HEK293 (cell line): ENCODE measurements around the gene SRSF5.

Experiments used
- BCL11A ChIP-seq: fragments of 450-650 bp; formaldehyde crosslinking; IDR thresholded peaks from 2 replicates; pipeline ENCODE4 v1.5.1; 2016; ENCODE audit warnings: low read depth, missing biosample characterization, missing genetic modification characterization
- BCL11B ChIP-seq: fragments of 450-650 bp; formaldehyde crosslinking; IDR thresholded peaks from 2 replicates; pipeline ENCODE4 v1.5.1; 2016; ENCODE audit warnings: low read depth, missing biosample characterization, missing genetic modification characterization
- CTCF ChIP-seq: fragments of 450-650 bp; formaldehyde crosslinking; IDR thresholded peaks from 2 replicates; pipeline ENCODE4 v1.5.1; 2016; ENCODE audit warnings: missing biosample characterization, missing genetic modification characterization
- PBX3 ChIP-seq: sonication (generic); formaldehyde crosslinking; IDR thresholded peaks from 2 replicates; pipeline ENCODE4 v1.8.1; 2022; ENCODE audit warnings: mild to moderate bottlenecking, moderate library complexity, missing genetic modification reagents
- ZNF10 ChIP-seq: fragments of 450-650 bp; formaldehyde crosslinking; IDR thresholded peaks from 2 replicates; pipeline ENCODE4 v1.5.1; 2017; ENCODE audit warnings: missing biosample characterization, missing genetic modification characterization
- ZNF2 ChIP-seq: fragments of 450-650 bp; formaldehyde crosslinking; IDR thresholded peaks from 2 replicates; pipeline ENCODE4 v1.5.1; 2016; ENCODE audit warnings: missing biosample characterization, missing genetic modification characterization
- ZNF24 ChIP-seq: fragments of 450-650 bp; formaldehyde crosslinking; IDR thresholded peaks from 2 replicates; pipeline ENCODE4 v1.5.1; 2016; ENCODE audit warnings: missing biosample characterization, missing genetic modification characterization
- ZNF292 ChIP-seq: fragments of 450-650 bp; formaldehyde crosslinking; IDR thresholded peaks from 2 replicates; pipeline ENCODE4 v1.5.1; 2016; ENCODE audit warnings: low read depth, missing biosample characterization, missing genetic modification characterization, borderline replicate concordance
- ZNF391 ChIP-seq: fragments of 450-650 bp; formaldehyde crosslinking; IDR thresholded peaks from 2 replicates; pipeline ENCODE4 v1.5.1; 2016; ENCODE audit warnings: low read depth, missing biosample characterization, missing genetic modification characterization, borderline replicate concordance
- ZNF398 ChIP-seq: fragments of 450-650 bp; formaldehyde crosslinking; IDR thresholded peaks from 2 replicates; pipeline ENCODE4 v1.5.1; 2017; ENCODE audit warnings: missing biosample characterization, missing genetic modification characterization
- ZNF513 ChIP-seq: fragments of 450-650 bp; IDR thresholded peaks from 2 replicates; pipeline ENCODE4 v1.5.1; 2018; ENCODE audit warnings: missing biosample characterization, missing genetic modification characterization
- ZNF561 ChIP-seq: fragments of 450-650 bp; IDR thresholded peaks from 2 replicates; pipeline ENCODE4 v1.5.1; 2018; ENCODE audit warnings: missing biosample characterization, missing genetic modification characterization, borderline replicate concordance
- ZNF639 ChIP-seq: fragments of 450-650 bp; formaldehyde crosslinking; IDR thresholded peaks from 2 replicates; pipeline ENCODE4 v1.5.1; 2016; ENCODE audit warnings: missing biosample characterization, missing genetic modification characterization
- TF ChIP-seq, protein P1 (sequence below): fragments of 450-650 bp; formaldehyde crosslinking; IDR thresholded peaks from 2 replicates; pipeline ENCODE4 v1.5.1; 2016; ENCODE audit warnings: missing biosample characterization, missing genetic modification characterization

DNA sequence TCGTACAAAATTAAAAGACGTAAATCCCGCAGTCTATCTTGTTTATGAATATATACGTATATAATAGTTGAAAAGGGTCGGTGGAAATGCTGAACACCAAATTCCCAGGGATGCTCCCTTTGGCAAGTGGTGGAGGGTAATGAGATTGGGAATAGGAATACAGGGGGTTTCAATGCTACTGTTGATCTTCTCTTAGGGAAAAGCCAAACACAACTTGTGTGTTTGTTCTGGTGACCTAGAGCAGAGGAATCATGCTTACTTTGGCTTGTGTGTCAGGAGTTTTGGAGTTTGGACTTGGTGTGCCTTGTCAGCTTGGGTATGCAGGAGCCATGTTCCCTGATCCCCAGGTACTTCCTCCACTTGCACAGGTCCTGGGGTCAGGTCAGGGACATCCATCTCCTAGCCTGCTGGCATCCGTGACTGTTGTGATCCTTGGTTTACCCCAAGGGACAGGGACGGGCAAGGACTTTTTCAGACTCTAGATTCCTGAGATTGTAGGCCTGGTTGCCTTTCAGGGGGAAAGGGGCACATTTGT, 26.0 kb downstream of the SRSF5 start:
- no peak for TF ChIP-seq CTCF (tag by site-specific recombination)
- no peak for TF ChIP-seq ZNF513 (tag by site-specific recombination)
- TF ChIP-seq ZNF24 (tag by site-specific recombination): no peak
- TF ChIP-seq ZNF398 (tag by site-specific recombination): no peak
- TF ChIP-seq BCL11A (tag by site-specific recombination): no peak
- TF ChIP-seq PBX3: no peak
- TF ChIP-seq ZNF10 (tag by site-specific recombination): no peak
- TF ChIP-seq, protein P1, sequence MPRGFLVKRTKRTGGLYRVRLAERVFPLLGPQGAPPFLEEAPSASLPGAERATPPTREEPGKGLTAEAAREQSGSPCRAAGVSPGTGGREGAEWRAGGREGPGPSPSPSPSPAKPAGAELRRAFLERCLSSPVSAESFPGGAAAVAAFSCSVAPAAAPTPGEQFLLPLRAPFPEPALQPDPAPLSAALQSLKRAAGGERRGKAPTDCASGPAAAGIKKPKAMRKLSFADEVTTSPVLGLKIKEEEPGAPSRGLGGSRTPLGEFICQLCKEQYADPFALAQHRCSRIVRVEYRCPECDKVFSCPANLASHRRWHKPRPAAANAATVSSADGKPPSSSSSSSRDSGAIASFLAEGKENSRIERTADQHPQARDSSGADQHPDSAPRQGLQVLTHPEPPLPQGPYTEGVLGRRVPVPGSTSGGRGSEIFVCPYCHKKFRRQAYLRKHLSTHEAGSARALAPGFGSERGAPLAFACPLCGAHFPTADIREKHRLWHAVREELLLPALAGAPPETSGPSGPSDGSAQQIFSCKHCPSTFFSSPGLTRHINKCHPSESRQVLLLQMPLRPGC (tag by site-specific recombination): no peak
- no peak for TF ChIP-seq ZNF561
- no peak for TF ChIP-seq ZNF391 (tag by site-specific recombination)
- TF ChIP-seq ZNF2 (tag by site-specific recombination): no peak
- no peak for TF ChIP-seq ZNF292
- TF ChIP-seq BCL11B: no peak
- no peak for TF ChIP-seq ZNF639
